Adipocyte (in vitro differentiated cells): ENCODE data around the gene SLC22A3.

Experiments
- DNase-seq: peaks from one replicate; pipeline ENCODE4 v3.0.0-alpha.2; 2015; ENCODE audit warnings: low read depth
- H3K27me3 ChIP-seq: replicated peaks from 2 replicates; pipeline ENCODE4 v1.7.0; 2013; ENCODE audit warnings: mild to moderate bottlenecking, low read length, moderate library complexity; ENCODE audit not compliant: control insufficient read depth, insufficient read depth
- H3K36me3 ChIP-seq: 2 replicates; pipeline ENCODE4 v1.7.0; 2013; ENCODE audit warnings: low read length, mild to moderate bottlenecking, moderate library complexity; ENCODE audit not compliant: control insufficient read depth, insufficient read depth, severe bottlenecking
- H3K4me1 ChIP-seq: 2 replicates; pipeline ENCODE4 v1.7.0; 2013; ENCODE audit warnings: mild to moderate bottlenecking, low read length, moderate library complexity; ENCODE audit not compliant: control insufficient read depth, insufficient read depth
- H3K4me3 ChIP-seq: 2 replicates; pipeline ENCODE4 v1.7.0; 2013; ENCODE audit warnings: mild to moderate bottlenecking, low read length, moderate library complexity
- H3K9ac ChIP-seq: 2 replicates; pipeline ENCODE4 v1.7.0; 2013; ENCODE audit warnings: mild to moderate bottlenecking, low read length, moderate library complexity
- H3K9me3 ChIP-seq: 2 replicates; pipeline ENCODE4 v1.7.0; 2013; ENCODE audit warnings: mild to moderate bottlenecking, low read length, moderate library complexity; ENCODE audit not compliant: control insufficient read depth

Gene SLC22A3

GRCh38 chr6:160337991-160338390 is 10.2 kb upstream of the SLC22A3 start:
- no peak overlapping the region for H3K9ac ChIP-seq
- H3K4me1 ChIP-seq, result no peaks in the 10 kb centered on the region
- no peaks in the 10 kb centered on the region for H3K36me3 ChIP-seq
- no peak overlapping the region for H3K4me3 ChIP-seq
- DNase-seq, result no peak
- no peaks in the 10 kb centered on the region for H3K9me3 ChIP-seq
- peaks cover 1% of the 10 kb centered on the region for H3K27me3 ChIP-seq

GRCh38 chr6:160343144-160343543 is 5.0 kb upstream of the SLC22A3 start:
- Histone ChIP-seq H3K4me3 (no peak overlapping the region), H3K36me3 (no peaks in the 10 kb centered on the region), H3K4me1 (no peaks in the 10 kb centered on the region), H3K27me3 (no peaks in the 10 kb centered on the region), H3K9ac (no peak overlapping the region), H3K9me3 (no peaks in the 10 kb centered on the region)
- DNase-seq, result no peak

- Histone ChIP-seq H3K27me3 (no peaks in the 10 kb centered on the region), H3K36me3 (no peaks in the 10 kb centered on the region), H3K4me1 (peaks cover 3% of the 10 kb centered on the region), H3K9me3 (no peaks in the 10 kb centered on the region), H3K4me3 (no peak overlapping the region), H3K9ac (no peak overlapping the region)
- DNase-seq, result no peak
Observed at GRCh38 chr6:160344271-160344670, 3.9 kb upstream of the SLC22A3 start.

- H3K9me3 ChIP-seq, result no peaks in the 10 kb centered on the region
- peaks cover 5% of the 10 kb centered on the region for H3K4me1 ChIP-seq
- peak overlapping the region; percentile 87 for H3K4me3 ChIP-seq
- no peak overlapping the region for H3K9ac ChIP-seq
- DNase-seq, result no peak
- H3K36me3 ChIP-seq, result no peaks in the 10 kb centered on the region
- no peaks in the 10 kb centered on the region for H3K27me3 ChIP-seq
Observed at GRCh38 chr6:160347259-160348222, 637 bp upstream of the SLC22A3 start.

- Histone ChIP-seq H3K27me3 (no peaks in the 10 kb centered on the region), H3K36me3 (no peaks in the 10 kb centered on the region), H3K9me3 (no peaks in the 10 kb centered on the region), H3K4me1 (peaks cover 5% of the 10 kb centered on the region), H3K9ac (peak overlapping the region; percentile 85), H3K4me3 (peak overlapping the region; percentile 87)
- DNase-seq, result no peak
Observed at GRCh38 chr6:160349020-160349441, 853 bp downstream of the SLC22A3 start.

- Histone ChIP-seq H3K4me1 (peaks cover 8% of the 10 kb centered on the region), H3K27me3 (no peaks in the 10 kb centered on the region), H3K36me3 (no peaks in the 10 kb centered on the region), H3K9me3 (no peaks in the 10 kb centered on the region), H3K4me3 (peak overlapping the region; percentile 87), H3K9ac (peak overlapping the region; percentile 85)
- DNase-seq, result no peak
Observed at GRCh38 chr6:160349814-160350350, 1.7 kb downstream of the SLC22A3 start.

- H3K36me3 ChIP-seq, result no peaks in the 10 kb centered on the region
- no peak overlapping the region for H3K4me3 ChIP-seq
- H3K9ac ChIP-seq, result no peak overlapping the region
- no peak for DNase-seq
- no peaks in the 10 kb centered on the region for H3K9me3 ChIP-seq
- peaks cover 9% of the 10 kb centered on the region for H3K4me1 ChIP-seq
- H3K27me3 ChIP-seq, result no peaks in the 10 kb centered on the region
Observed at GRCh38 chr6:160353950-160354496, 5.8 kb downstream of the SLC22A3 start.

GRCh38 chr6:160355001-160355400 is 6.8 kb downstream of the SLC22A3 start:
- Histone ChIP-seq H3K9me3 (no peaks in the 10 kb centered on the region), H3K27me3 (no peaks in the 10 kb centered on the region), H3K36me3 (no peaks in the 10 kb centered on the region), H3K9ac (no peak overlapping the region), H3K4me1 (peaks cover 6% of the 10 kb centered on the region), H3K4me3 (no peak overlapping the region)
- DNase-seq, result no peak

GRCh38 chr6:160356074-160356744 is 8.0 kb downstream of the SLC22A3 start:
- no peak for DNase-seq
- H3K9ac ChIP-seq, result no peak overlapping the region
- peaks cover 4% of the 10 kb centered on the region for H3K4me1 ChIP-seq
- H3K27me3 ChIP-seq, result no peaks in the 10 kb centered on the region
- H3K9me3 ChIP-seq, result no peaks in the 10 kb centered on the region
- no peaks in the 10 kb centered on the region for H3K36me3 ChIP-seq
- no peak overlapping the region for H3K4me3 ChIP-seq

GRCh38 chr6:160357088-160357487 is 8.9 kb downstream of the SLC22A3 start:
- no peaks in the 10 kb centered on the region for H3K36me3 ChIP-seq
- no peak overlapping the region for H3K9ac ChIP-seq
- H3K27me3 ChIP-seq, result no peaks in the 10 kb centered on the region
- no peak for DNase-seq
- no peak overlapping the region for H3K4me3 ChIP-seq
- H3K9me3 ChIP-seq, result no peaks in the 10 kb centered on the region
- H3K4me1 ChIP-seq, result peaks cover 4% of the 10 kb centered on the region
